DND-41 (cell line): ENCODE measurements around the gene SPAG4.

Source experiments
- EZH2 ChIP-seq: IDR thresholded peaks from 3 replicates; pipeline ENCODE4 v1.6.1; 2012; ENCODE audit warnings: borderline replicate concordance, low read depth, mild to moderate bottlenecking, moderate library complexity, low read length, inconsistent platforms; ENCODE audit not compliant: severe bottlenecking
- TF ChIP-seq, protein P1 (sequence below): IDR thresholded peaks from 2 replicates; pipeline ENCODE4 v1.5.1; 2012; ENCODE audit warnings: borderline replicate concordance, low read length, moderate library complexity, mild to moderate bottlenecking; ENCODE audit not compliant: poor library complexity, severe bottlenecking; ENCODE audit errors: extremely low read depth

DNA sequence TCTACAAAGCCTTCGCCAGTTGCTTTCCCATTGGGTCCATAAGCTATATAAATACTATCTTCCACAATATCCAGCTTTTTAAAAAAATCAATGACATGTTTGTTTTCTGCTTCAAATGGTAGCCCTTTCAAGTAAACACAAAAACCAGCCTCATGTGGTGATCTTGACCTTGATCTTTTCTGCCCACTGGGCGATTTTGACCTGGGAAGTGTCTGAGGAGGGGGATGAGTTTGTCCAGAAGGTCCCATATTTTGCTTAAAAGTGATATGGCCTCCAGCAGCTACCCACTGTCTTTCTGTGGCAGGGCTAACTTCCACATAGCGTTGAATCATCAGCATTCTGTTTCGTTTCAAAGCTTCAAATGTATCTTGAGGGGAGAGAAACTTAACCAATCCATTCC is 38.3 kb downstream of the SPAG4 start:
- TF ChIP-seq EZH2: no peak
- TF ChIP-seq, protein P1, sequence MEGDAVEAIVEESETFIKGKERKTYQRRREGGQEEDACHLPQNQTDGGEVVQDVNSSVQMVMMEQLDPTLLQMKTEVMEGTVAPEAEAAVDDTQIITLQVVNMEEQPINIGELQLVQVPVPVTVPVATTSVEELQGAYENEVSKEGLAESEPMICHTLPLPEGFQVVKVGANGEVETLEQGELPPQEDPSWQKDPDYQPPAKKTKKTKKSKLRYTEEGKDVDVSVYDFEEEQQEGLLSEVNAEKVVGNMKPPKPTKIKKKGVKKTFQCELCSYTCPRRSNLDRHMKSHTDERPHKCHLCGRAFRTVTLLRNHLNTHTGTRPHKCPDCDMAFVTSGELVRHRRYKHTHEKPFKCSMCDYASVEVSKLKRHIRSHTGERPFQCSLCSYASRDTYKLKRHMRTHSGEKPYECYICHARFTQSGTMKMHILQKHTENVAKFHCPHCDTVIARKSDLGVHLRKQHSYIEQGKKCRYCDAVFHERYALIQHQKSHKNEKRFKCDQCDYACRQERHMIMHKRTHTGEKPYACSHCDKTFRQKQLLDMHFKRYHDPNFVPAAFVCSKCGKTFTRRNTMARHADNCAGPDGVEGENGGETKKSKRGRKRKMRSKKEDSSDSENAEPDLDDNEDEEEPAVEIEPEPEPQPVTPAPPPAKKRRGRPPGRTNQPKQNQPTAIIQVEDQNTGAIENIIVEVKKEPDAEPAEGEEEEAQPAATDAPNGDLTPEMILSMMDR: no peak
